ENCODE measurements around the gene NIPAL4.

DNA sequence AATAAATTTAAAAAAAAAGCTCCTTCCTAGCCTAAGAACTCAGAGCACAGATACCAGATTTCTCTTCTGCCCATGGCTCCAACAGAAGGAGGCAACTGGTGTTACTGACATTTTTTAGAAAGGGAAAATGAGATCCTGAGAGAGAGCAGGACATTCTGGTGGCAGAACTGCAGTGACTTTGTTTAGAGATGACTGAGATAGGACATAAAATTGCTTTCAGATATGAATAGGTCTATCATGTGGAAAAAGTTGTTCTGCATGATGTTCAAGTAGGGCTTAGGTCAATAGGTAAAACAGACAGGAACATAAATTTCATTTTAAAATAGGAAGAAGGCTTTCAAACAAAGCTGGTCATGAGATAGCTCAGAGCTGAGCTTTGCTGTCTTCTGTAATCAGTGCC lies 49.6 kb downstream of the NIPAL4 start:
- TF ChIP-seq CTCF (IDR thresholded peaks at IDR 0.05) (no peak), POLR2A (IDR thresholded peaks at IDR 0.05) (no peak), POLR2AphosphoS5 (IDR thresholded peaks at IDR 0.05) (no peak)
